ENCODE measurements around the gene ALDH1L1.

DNA sequence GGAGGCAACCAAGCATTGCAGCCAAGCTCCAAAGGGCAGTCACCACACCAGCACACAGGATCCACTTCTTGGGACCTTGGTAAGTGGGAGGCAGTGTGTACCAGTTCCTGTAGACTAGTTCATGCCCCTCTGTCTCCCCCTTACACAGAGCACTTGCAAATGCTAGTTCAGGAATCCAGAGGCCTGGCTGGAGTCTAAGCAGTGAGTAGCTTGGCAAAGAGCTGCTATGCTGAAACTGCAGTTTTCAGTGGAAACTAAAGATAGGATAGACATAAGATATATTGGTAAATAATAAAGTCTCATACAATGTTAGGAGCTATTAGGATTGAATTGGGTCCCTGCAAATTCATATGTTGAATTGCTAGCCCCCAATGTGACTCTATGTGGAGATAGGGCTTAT lies 82.6 kb downstream of the ALDH1L1 start:
- TF ChIP-seq, protein P1, sequence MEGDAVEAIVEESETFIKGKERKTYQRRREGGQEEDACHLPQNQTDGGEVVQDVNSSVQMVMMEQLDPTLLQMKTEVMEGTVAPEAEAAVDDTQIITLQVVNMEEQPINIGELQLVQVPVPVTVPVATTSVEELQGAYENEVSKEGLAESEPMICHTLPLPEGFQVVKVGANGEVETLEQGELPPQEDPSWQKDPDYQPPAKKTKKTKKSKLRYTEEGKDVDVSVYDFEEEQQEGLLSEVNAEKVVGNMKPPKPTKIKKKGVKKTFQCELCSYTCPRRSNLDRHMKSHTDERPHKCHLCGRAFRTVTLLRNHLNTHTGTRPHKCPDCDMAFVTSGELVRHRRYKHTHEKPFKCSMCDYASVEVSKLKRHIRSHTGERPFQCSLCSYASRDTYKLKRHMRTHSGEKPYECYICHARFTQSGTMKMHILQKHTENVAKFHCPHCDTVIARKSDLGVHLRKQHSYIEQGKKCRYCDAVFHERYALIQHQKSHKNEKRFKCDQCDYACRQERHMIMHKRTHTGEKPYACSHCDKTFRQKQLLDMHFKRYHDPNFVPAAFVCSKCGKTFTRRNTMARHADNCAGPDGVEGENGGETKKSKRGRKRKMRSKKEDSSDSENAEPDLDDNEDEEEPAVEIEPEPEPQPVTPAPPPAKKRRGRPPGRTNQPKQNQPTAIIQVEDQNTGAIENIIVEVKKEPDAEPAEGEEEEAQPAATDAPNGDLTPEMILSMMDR (IDR thresholded peaks at IDR 0.05; ENCODE audit: low read depth, low read length), result no peak
- TF ChIP-seq POLR2A (IDR thresholded peaks at IDR 0.05; ENCODE audit: extremely low read depth, insufficient read length), result no peak
- no peak for TF ChIP-seq MAX (IDR thresholded peaks at IDR 0.05; ENCODE audit: low read depth, low read length)

Data from NB4 (cell line).